ENCODE results near the gene PHACTR1.

DNA sequence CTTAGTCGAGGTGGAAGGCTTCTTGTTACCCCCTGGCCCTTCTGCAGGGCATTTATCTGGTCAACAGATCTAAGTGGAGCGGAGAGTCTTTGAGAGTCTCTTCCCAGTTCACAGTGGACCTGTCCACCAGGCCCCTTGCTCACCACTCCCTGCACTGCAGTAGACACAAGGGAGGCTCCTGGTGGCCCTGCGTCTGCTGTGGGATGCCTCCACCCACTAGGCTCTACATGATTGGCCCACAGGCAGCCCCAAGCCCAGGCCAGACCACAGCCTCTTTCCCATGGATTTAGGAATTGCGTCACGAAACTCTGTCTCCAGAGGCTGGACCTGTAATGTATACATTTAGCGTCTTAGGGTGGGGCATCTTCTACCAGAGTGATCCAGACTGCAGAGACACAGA is 583.4 kb downstream of the PHACTR1 start:
- no peak for TF ChIP-seq EZH2 (IDR thresholded peaks at IDR 0.05; ENCODE audit: borderline replicate concordance, low read depth, low read length, poor library complexity, severe bottlenecking)
- TF ChIP-seq, protein P1, sequence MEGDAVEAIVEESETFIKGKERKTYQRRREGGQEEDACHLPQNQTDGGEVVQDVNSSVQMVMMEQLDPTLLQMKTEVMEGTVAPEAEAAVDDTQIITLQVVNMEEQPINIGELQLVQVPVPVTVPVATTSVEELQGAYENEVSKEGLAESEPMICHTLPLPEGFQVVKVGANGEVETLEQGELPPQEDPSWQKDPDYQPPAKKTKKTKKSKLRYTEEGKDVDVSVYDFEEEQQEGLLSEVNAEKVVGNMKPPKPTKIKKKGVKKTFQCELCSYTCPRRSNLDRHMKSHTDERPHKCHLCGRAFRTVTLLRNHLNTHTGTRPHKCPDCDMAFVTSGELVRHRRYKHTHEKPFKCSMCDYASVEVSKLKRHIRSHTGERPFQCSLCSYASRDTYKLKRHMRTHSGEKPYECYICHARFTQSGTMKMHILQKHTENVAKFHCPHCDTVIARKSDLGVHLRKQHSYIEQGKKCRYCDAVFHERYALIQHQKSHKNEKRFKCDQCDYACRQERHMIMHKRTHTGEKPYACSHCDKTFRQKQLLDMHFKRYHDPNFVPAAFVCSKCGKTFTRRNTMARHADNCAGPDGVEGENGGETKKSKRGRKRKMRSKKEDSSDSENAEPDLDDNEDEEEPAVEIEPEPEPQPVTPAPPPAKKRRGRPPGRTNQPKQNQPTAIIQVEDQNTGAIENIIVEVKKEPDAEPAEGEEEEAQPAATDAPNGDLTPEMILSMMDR (conservative IDR thresholded peaks at IDR 0.05; ENCODE audit: low read depth, low read length) = no peak
